Prostate gland (tissue), 2 donors: ENCODE measurements around the gene OR13C9. TPM values are rescaled to one million over a fixed set of nuclear protein-coding genes. Genes with fewer than 3 reads are reported as not detected.
"Not testable (repeated sequence)": the region's sequence is repeated elsewhere in the genome, so short reads cannot be mapped to it uniquely, and the experiment has no call there.

Source experiments
- DNase-seq: peaks from one replicate; pipeline ENCODE4 v3.0.0-alpha.2; 2019; ENCODE audit warnings: low spot score
- H3K27ac ChIP-seq, 2 donors: fragments of 200-600 bp; sonication (generic); 2 replicates each; pipeline ENCODE4 v1.5.1; 2017 to 2019
- H3K27me3 ChIP-seq: fragments of 200-600 bp; sonication (generic); replicated peaks from 2 replicates; pipeline ENCODE4 v1.5.1; 2019; ENCODE audit not compliant: insufficient read depth
- H3K36me3 ChIP-seq, 2 donors: fragments of 200-600 bp; sonication (generic); 1 replicate in 1 of 2; 2 replicates in 1 of 2; pipeline versions ENCODE4 v1.5.1 to v1.8.1; 2017 to 2019
- H3K4me1 ChIP-seq: fragments of 200-600 bp; sonication (generic); replicated peaks from 2 replicates; pipeline ENCODE4 v1.5.1; 2019
- H3K4me3 ChIP-seq, 2 donors: fragments of 200-600 bp; sonication (generic); 2 replicates each; pipeline ENCODE4 v1.5.1; 2017 to 2019
- H3K9me3 ChIP-seq: fragments of 200-600 bp; sonication (generic); 2 replicates; pipeline ENCODE4 v1.5.1; 2017
- POLR2A ChIP-seq: fragments of 450-650 bp; IDR thresholded peaks from one replicate; pipeline ENCODE4 v1.6.1; 2016; ENCODE audit warnings: antibody characterized with exemption, mild to moderate bottlenecking
- POLR2AphosphoS5 ChIP-seq: sonication (generic); formaldehyde crosslinking; IDR thresholded peaks from one replicate; pipeline ENCODE4 v1.6.1; 2017; ENCODE audit warnings: antibody characterized with exemption
- WGBS: methylation state at CpG from one replicate; pipeline ENCODE4 v1.1.5; 2018; 5-methylcytosine and 5-hydroxymethylcytosine counted together
- intact Hi-C: fragments of 100-400 bp; cut with DNase I; formaldehyde crosslinking; loops from one replicate; pipeline ENCODE4 v1.14.2; 2022
- total RNA-seq, 2 donors: library from RNA; depleted of rRNA; stranded (reverse); fragments of >200 nt; gene quantifications; one replicate each; pipeline ENCODE4 v1.1.0, GENCODE V29; 2016
- TF ChIP-seq, protein P1 (sequence below), 4 experiments: fragments of 200-600 bp in 2 of 4; fragments of 450-650 bp in 2 of 4; sonication (generic) in 2 of 4; IDR thresholded peaks; 1 replicate in 3 of 4; 2 replicates in 1 of 4; pipeline ENCODE4 v1.5.1; 2016 to 2019; ENCODE audit warnings: antibody characterized with exemption in 4 of 4, mild to moderate bottlenecking in 2 of 4, moderate library complexity in 2 of 4

The OR13C9 gene
- not detected for total RNA-seq

- Histone ChIP-seq H3K9me3 (no peaks in the 10 kb centered on the region), H3K4me1 (no peaks in the 10 kb centered on the region), H3K36me3 (no peaks in the 10 kb centered on the region), H3K4me3 (no peak within 1 kb of the TSS), H3K27ac (no peak within 1 kb of the TSS), H3K27me3 (no peaks in the 10 kb centered on the region)
- 62% methylated on average over 2 of the region's 2 CpGs for WGBS
- intact Hi-C loops = no loop called here
- no peak for DNase-seq
- TF ChIP-seq, protein P1, sequence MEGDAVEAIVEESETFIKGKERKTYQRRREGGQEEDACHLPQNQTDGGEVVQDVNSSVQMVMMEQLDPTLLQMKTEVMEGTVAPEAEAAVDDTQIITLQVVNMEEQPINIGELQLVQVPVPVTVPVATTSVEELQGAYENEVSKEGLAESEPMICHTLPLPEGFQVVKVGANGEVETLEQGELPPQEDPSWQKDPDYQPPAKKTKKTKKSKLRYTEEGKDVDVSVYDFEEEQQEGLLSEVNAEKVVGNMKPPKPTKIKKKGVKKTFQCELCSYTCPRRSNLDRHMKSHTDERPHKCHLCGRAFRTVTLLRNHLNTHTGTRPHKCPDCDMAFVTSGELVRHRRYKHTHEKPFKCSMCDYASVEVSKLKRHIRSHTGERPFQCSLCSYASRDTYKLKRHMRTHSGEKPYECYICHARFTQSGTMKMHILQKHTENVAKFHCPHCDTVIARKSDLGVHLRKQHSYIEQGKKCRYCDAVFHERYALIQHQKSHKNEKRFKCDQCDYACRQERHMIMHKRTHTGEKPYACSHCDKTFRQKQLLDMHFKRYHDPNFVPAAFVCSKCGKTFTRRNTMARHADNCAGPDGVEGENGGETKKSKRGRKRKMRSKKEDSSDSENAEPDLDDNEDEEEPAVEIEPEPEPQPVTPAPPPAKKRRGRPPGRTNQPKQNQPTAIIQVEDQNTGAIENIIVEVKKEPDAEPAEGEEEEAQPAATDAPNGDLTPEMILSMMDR (IDR thresholded peaks at IDR 0.05) = no peak
- no peak for TF ChIP-seq POLR2AphosphoS5
- TF ChIP-seq POLR2A = no peak
Measured at GRCh38 chr9:104618104-104618503, at the start of gene OR13C9. OR13C9 (minus strand) TSS chr9:104618204; CDS start chr9:104618204, 0 bp downstream.

DNA sequence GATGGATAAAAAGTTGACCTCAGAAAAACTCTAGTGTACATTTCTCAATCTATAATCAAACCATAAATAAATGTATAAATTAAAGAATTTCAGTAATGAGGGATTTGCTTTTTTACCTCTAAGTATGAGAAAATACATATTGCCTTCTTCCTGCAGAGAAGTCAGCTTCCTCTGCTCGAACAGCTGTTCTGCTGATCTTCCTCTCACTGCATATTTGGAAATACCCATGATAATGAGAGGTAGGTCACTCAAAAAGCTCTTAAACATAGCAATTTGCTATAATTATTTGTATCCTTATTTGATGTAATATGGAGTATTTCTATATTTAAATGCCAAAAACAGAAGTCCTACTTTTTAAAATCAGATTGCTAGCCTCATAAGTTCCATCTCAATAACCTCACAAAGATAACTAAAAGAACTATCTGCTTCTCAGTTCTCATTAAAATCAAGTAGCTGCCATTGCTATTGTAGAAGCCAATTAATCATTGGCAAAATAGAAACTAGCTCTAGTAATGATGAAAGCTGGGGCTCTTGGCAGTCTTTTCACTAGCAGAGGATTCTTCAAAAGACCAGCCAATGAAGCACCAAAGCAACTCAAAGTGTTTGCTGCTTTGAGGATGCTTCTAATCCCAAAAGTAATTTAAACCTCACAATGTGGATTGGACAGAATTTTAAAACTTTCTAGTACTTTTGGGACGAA lies 40.6 kb upstream of the OR13C9 start:
- intact Hi-C loops = no loop called here
- TF ChIP-seq POLR2AphosphoS5 = no peak
- TF ChIP-seq POLR2A = no peak
- TF ChIP-seq, protein P1 (IDR thresholded peaks at IDR 0.05) = no peak
- Histone ChIP-seq H3K4me1 (no peaks in the 10 kb centered on the region), H3K36me3 (no peaks in the 10 kb centered on the region), H3K27me3 (no peaks in the 10 kb centered on the region), H3K4me3 (no peak overlapping the region), H3K27ac (no peak overlapping the region), H3K9me3 (no peaks in the 10 kb centered on the region)
- no peak for DNase-seq
- WGBS = 49% methylated on average over 2 of the region's 2 CpGs

DNA sequence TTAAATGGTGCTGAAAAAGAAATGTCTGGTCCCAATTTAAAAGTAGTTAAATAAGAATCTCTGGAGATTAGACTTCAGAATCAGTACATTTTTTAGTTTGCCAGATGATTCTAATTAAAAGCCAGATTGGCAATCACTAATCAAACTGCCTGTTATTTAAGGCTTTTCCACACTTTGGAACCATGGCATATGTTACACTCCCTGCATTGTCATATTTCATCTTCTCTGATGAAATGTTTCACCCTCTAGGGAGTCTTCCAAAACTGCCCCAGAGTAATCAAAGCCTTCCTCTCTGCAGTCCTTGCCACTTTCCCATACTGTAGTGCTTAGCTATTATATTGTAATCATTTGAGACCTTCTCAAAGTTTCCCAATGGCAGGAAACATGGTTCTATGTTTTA lies 17.5 kb upstream of the OR13C9 start:
- Histone ChIP-seq H3K27me3 (no peaks in the 10 kb centered on the region), H3K9me3 (no peaks in the 10 kb centered on the region), H3K36me3 (no peaks in the 10 kb centered on the region), H3K4me1 (no peaks in the 10 kb centered on the region), H3K27ac (no peak overlapping the region), H3K4me3 (no peak overlapping the region)
- intact Hi-C loops = no loop called here
- TF ChIP-seq POLR2A (no peak), POLR2AphosphoS5 (no peak)
- TF ChIP-seq, protein P1 (IDR thresholded peaks at IDR 0.05) = no peak
- DNase-seq = no peak

- no peak for TF ChIP-seq POLR2A
- TF ChIP-seq, protein P1 (IDR thresholded peaks at IDR 0.05) = no peak
- TF ChIP-seq POLR2AphosphoS5 = no peak
- no peak overlapping the region for H3K27ac ChIP-seq
- no peak for DNase-seq
- no peaks in the 10 kb centered on the region for H3K27me3 ChIP-seq
- no peak overlapping the region for H3K4me3 ChIP-seq
- no peaks in the 10 kb centered on the region for H3K36me3 ChIP-seq
- intact Hi-C loops = no loop called here
- 95% methylated on average over 30 of the region's 30 CpGs for WGBS
- no peaks in the 10 kb centered on the region for H3K4me1 ChIP-seq
- no peaks in the 10 kb centered on the region for H3K9me3 ChIP-seq
Measured at GRCh38 chr9:104633976-104634520, 16.0 kb upstream of the OR13C9 start.

- H3K36me3 ChIP-seq, H3K9me3 ChIP-seq, H3K27me3 ChIP-seq, H3K4me1 ChIP-seq, H3K4me3 ChIP-seq, intact Hi-C loops, DNase-seq, H3K27ac ChIP-seq: not testable (repeated sequence)
Measured at GRCh38 chr9:104625964-104626363, 8.0 kb upstream of the OR13C9 start.
